Hepatic stellate cell (primary cell): ENCODE results near the gene PDZD4.
"Not testable (repeated sequence)": the region's sequence is repeated elsewhere in the genome, so short reads cannot be mapped to it uniquely, and the experiment has no call there.

ENCODE experiments used
- DNase-seq: peaks from one replicate; pipeline ENCODE4 v3.0.0; 2011; ENCODE audit warnings: low spot score

Gene PDZD4

DNA sequence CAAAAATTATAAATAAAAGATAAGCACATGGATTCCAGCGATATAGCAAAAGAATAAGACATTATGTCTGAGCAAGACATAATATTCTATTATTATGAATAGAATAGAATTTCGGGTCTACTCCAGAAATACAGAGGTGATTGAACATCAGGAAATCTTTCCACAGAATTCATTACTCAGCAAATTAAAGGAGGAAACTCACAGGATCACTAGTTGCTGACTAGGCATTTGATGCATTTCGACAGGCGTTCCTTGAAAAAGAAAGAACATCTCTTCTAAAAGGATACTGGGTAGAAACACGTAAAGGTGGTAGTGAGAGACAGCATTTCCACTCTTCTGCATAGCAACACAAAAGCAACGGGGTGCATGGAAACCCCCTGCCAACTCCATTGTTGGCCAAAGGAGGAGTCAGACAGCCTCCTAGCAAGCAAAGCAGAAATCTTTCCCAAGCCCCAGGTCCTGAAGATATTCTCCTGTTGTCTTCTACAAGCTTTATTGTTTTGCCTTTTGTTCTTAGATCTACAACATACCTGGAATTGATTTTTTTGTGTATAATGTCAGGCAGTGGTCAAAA, 14.3 kb upstream of the PDZD4 start:
- no peak for DNase-seq

DNA sequence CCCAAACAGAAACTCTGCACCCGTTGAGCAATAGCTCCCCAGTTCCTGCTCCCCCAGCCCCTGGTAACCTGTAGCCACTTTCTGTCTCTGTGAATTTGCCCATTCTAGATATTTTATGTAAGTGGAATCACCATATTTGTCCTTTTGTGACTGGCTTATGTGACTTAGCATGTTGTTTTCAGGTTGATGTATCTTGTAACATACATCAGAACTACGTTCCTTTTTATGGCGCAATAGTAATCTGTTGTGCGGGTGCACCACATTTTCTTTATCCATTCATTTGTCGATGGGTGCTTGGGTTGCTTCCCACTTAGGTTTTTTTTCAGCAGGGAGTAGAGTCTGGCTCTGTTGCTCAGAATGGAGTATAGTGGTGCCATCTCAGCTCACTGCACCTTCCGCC, 6.6 kb upstream of the PDZD4 start:
- DNase-seq, result no peak

DNA sequence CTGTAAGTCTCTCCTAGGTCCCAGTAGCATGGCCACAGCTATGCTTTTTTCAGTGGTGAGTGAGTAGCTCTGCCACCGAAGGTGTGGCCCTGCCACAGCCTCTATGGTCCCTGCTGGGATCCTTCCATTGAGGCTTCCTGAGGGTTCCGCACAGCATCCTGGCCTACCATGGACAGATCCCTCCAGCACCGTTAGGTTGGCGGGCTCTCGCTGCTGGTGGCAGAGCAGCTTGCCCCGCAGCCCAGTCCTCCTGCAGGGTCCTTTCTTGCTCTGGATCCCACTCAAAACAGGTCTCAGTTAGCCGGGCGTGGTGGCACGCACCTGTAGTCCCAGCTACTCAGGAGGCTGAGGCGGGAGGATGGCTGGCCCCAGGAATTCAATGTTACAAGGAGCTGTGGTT, 2.4 kb upstream of the PDZD4 start:
- no peak for DNase-seq

DNA sequence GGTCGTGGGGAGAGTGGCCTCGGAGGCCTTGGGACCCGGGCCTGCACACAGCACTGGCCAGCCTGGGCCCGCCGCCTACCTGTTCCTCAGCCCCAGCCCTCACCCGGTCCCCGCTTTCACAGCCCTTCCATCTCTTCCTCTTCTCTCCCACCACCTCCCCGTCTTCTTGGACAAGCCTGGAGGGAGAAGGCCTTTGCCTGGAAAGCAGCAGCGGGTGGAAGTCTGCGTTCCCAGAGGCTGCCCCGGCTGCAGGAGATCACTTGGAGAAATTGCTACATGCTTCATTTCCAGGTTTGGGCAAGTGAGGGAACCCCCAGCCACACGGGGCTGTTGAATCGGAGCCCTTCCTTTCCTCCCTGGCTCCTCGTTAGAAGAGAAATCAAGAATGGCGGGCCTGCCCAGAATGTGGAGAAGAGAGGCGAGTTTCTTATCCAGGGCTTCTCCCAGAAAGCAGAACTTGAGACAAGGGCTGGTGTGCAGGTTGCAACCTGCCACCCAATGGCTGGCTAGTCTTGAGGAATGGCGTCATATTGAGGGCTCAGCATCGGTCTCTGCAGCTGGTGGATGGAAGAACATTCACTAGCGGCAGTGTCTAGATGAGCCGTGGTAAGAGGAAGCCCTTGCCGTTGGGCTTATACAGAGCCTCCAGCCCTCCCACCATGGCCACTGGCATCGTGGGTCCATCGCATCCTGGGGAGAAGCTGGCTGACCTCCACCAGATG, 1.2 kb upstream of the PDZD4 start:
- no peak for DNase-seq

DNA sequence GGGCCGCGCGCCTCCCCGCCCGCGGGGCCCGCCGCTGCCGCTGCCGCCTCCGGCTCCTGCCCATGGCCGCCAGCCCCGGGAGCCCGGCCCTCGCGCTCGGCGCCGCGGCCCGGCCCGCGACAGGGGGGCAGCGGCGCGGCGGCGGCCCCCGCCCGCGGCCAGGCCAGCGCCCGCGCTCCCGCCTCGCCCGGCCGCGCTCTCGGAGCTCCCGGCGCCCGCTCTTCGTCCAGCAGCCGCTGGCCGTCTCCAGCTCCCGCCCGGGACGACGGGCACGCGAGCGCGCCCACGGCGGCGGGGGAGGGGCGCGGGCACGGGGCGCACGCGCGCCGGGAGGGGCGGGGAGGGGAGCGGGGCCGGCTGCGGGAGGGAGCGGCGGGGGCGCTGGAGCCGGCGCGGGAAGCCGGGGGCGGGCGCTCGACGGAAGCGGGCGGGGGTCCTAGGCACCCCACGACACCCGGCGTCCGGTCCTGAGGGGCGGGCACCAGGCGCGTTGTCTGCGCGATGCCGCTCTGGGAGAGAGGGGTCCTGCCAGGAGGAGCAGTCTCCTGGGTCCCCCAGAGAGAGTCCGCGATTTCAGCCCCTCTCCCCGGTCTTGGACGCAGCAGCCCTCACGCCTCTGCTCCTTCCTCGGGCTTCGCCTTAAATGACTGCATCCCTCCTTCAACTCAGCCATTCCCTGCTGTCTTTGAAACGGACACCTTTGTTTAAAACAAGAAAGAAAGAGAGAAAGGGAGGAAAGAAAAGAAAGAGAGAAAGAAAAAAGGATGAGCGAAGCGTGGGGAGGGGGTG, 490 bp upstream of the PDZD4 start:
- no peak for DNase-seq

DNA sequence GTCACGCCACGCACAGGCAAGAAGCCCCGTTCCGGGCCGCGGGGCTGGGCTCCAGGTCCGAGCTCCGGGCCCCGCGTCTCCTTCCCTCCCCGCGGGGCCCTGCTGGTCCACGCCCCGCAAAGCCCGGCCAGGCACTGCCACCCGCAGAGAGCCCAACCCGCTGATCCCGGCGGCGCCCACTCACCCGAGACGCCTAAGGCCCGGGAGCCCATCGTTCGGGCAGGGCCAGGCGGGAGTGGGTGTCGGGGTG, 870 bp downstream of the PDZD4 start:
- no peak for DNase-seq

DNA sequence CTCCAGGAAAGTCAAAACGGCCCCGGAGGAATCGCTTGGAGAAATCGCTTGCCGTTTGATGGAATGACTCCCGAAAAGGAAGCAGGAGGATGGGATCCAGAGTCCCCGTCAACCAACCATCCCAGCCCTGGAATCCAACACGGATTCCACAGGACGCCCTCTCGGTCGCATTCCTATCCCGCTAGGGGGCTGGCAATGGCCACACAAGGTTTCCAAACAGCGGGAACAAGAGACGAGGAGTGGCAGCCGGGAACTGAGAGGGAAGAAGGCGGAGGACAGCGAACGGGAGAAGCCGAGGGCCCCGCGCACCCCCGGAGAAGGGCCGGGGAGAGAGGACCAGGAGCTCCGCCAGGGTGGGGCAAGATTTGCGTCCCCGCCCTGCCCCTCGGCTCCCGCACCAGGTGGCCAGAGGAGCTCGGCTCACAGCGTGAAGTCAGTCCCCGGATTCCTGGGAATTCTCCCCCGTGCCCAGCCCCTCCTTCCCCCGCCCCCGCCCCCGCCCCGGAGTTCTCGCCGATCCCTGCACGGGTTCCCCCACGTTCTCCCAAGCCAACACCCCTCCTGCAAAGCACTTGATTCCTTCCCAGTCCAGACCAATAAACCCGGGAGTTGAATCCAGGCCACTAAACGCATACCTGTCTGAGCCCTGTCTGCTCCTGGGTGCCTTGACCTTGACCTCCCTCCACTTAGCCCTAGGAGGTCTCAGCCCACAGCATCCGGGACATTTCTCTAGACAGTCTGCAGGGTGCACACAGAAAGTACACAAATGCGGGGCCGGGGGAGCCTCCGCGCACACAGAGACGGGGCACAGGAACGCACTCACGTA, 1.4 kb downstream of the PDZD4 start:
- DNase-seq, result peak; percentile 49

DNA sequence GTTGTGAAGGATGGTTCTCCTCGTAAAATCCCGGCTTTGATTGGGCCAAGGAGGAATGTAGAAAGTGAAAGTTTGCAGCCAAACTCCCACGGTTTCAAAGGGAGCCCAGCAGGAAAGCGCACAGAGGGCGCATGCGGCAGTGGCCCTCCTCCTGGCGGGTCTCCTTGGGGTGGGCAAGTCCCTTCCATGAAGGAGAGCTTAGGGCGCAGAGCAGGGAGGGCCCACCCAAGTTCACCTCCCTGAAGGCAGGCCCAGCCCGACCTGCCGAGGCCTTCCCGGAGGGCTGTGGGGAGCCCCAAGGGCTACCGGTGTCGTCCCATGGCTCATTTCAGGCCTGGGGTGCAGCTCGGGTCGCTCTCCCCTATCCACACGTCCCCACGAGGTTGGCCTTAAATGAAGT, 2.0 kb downstream of the PDZD4 start:
- DNase-seq, result peak; percentile 60

DNA sequence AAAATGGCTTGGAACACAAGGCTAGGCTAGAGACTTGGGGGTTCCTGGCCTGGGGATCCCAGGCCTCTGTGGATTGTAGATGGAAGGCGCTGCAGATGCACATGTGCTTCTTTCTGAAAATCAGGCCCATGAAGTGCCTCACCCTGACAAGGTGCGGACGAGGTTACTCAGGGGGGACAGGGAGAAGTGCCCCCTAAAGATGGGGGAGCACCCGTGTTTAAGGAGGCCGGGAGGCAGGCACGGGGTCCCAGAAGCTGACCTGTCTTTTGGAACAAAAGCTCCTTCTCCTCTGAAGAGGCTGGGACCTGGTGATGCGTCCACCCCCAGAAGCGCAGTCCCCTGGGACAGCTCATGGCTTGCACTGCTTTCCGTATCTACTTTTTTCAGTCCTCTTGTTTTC, 2.4 kb downstream of the PDZD4 start:
- DNase-seq, result peak; percentile 11

DNA sequence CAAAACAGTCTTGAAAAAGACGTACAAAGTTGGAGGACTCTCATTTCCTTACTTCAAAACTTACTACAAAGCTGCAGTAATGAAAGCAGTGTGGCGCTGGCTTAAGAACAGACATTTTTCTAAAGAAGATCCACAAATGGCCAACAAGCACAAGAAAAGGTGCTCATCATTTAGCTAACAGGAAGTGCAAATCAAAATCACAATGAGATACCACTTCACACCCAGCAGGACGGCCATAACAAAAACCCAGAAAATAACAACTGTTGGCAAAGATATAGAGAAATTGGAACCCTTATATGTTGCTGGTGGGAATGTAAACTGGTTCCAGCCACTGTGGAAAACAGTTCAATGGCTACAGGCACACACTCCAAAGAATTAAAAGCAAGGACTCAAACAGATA, 3.3 kb downstream of the PDZD4 start:
- no peak for DNase-seq

DNA sequence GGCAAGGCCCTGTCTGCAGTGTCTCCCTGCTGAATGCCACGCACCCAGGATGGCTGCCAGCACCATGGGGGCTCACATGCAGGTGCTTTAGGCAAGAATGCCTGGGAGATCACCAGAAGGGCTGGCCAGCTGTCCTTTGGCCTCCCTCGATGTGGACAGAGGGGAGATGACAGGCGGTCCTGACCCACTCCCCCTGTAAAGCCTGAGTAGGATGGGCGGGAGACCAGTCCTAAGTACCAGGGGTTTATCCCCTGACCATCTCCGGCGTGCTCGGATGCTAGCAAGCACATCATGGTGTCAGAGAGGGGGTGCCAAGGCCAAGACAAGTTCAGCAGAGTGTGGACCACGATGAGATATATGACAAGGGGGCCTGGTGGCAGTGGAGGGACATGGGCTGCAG, 5.3 kb downstream of the PDZD4 start:
- no peak for DNase-seq

DNA sequence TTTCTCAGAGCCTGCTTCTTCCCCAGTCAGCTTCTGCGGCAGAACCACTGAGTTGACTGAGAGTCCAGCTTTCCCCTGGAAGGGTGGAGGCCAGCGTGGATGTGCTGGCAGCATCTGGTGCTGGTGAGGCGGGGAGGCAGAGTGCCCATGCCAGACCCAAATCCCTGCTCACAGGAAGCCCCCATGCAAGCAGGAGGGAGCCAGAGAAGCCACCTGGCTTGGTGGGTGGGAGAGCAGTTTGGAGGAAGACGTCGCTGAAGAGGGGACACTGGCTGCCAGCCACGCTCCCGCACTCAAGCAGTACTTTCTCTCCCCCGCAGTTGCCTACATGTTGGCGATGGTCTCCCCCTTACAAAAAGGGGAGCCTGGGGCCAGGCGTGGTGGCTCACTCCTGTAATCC, 6.0 kb downstream of the PDZD4 start:
- DNase-seq, result peak; percentile 2

DNA sequence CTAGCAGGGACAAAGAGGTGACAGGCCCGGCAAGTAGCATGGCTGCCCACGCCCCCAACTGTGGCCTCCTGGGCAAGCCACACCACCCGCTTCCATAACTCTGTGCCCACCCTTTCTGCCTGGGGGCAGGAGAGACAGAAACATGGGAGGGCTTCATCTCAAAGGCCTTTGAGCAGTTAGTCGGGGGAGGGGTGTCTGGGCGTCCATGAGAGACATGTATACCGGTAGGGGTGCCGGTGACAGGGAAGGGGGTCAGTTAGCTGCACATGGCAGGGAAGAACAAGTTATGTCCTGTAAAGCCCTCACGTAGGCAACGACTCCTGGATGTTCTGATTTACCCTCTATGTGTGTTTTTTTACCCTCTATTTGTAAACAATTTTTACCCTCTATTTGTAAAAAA, 9.3 kb downstream of the PDZD4 start:
- no peak for DNase-seq

DNA sequence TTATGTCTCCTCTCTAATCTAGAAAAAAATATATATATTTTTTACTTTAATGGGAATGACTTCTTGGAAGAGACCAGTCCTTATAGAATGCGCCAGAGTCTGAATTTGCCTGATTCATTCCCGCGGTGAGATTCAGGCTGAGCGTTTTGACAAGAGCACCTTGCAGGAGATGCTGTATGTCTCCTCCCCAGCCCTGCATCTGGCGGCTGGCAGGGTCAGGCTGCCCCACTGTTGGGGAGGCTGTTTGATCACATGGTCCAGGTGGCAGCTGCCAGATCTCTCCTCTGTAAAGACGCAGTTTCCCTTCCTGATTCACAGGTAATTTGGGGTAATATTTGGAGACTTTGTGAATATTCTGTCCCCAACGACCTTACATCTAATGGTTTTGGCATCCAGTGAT, 9.7 kb downstream of the PDZD4 start:
- DNase-seq, result no peak

DNA sequence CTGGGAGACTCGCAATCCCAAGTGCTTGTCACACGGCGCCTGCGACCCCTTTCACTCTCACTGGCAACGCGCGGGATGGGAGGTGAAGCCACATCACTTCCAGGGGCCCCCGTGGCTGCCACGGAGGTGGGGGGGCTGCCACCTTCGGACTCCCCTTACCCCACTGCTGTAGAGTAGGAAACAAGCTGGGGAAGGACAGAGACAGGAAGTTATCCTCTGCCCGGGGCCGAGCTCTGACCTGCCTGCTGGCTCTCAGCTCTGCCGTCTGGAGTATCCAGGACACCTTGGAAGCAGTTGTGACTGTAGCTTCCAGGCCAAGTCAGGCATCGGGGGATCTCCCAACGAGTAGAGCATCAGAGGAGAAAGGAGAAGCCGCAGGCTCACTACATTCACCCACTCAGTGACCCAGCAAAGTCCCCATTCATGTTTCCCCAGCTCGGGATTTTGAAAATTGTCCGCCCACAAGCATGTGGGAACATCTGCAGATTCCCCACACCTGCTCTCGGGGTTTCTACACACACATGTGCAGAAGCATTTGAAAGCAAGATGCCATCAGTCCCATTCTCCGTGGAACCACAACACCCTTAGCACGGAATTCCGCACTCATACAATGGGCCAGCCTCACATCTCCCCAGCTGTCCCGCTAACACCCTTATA, 10.8 kb downstream of the PDZD4 start:
- no peak for DNase-seq

DNA sequence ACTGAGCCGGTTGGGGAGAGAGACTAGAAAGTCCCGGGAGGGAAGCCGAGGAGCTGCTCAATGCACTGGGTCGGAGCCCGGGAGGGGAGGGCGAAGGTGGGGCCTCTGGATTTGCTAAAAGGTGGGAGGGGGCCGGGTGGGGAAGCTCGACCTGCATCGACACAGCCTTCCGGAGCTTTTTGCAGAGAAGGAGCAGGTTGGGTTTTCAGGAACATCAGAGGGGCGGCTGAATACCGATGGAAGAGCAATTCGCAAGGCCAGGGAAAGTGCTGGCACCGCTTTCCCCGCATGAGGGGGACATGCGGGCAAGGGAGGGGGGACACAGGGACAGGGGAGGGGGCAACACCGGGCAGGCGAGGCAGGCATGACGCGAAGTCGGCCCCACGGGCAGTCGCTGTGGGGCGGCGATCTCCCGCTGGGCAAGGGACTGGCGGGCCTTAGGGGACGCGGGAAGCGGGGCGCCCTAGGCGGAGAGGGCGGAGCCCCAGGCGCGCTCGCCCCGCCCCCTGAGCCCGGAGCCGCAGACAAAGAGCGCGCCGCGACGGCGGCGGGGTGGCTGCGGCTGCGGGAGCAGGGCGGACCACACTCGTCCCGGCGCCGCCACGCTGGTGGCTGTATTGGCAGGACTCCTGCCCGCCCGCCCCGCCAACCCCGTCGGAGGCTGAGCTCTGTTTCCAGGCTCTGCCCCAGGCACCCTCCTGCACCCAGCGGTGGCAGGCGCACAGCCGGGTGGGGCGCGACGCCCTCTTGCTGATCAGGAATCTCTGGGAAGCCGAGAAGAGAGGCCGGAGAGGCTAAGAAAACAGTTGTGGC, 11.6 kb downstream of the PDZD4 start:
- no peak for DNase-seq

DNA sequence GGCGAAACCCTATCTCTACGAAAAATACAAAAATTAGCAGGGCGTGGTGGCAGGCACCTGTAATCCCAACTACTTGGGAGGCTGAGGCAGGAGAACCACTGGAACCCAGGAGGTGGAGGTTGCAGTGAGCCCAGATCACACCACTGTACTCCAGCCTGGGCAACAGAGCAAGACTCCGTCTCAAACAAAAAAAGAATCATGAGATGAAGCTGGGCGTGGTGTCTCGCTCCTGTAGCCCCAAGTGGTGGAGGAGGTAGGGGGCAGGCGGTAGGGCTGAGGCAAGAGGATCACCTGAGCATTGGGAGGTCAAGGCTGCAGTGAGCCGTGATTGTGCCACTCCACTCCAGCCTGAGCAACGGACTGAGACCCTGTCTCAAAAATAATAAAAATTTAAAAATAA, 12.3 kb downstream of the PDZD4 start:
- DNase-seq, result not testable (repeated sequence)

DNA sequence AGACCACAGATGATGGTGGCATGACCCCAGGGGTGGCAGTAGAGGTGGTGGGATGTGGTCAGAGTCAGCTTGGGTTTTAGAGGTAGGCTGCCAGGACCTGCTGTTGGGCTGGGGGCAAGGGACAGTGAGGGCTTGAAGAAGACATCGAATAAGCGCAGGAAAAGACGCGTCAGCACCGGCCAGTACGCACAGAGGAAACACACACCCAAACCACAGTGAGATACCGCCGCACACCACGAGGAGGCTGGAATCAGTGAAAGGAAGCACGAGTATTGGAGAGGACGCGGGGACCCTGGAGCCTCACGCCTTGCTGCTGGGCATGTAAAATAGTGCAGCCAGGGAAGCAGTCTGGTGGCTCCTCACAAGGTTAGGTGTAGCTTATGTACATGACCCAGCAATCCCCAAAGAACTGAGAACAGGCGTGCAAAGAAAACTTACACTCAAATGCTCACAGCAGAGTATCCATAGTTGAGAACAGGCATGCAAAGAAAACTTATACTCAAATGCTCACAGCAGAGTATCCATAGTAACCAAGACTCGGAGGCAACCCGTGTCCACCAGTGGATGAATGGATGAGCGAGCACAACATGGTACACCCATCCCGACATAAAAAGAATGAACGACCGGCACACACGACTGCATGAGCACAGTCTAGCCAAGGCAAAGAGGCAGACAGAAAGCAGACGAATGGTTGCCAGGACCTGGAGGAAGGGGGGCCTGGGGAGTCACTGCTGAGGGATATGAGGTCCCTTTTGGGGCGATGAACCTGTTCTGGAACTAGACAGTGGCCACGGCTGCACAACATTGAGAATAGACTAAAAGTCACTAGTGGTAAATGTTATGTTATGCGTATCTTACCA, 13.3 kb downstream of the PDZD4 start:
- no peak for DNase-seq

DNA sequence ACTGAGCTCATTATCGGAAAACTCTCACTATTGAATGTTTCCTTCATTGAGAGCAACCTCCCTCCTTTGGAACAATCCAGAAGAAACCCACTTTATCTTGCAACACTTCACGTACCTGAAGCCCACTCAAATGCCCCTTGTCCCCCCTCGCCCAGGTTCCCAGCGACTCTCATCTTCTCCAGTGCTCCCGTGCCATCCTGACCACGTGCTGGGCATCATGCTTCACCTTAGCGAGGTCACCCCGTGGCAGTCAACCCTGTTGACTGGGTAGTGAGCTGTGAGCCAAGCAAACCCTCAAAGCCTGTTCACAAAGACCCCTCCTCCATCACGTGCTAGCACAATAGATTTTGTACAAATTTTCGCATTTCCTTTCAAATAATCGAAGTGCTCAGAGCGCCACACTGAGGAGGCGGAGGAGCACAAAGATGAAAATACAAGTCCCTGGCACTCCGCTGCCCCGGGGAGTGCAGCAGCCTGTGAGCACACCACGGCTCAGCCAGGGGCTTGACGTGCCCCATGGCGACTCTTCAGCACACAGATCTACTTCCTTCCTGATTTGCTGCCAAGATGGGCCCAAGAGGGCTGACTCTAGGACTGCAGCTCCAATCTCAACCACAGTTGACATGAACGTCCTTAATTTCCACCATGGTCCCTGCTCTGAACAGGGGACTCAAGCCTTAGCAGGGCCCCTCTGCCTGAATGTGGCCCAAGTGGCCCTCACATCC, 15.6 kb downstream of the PDZD4 start:
- no peak for DNase-seq

DNA sequence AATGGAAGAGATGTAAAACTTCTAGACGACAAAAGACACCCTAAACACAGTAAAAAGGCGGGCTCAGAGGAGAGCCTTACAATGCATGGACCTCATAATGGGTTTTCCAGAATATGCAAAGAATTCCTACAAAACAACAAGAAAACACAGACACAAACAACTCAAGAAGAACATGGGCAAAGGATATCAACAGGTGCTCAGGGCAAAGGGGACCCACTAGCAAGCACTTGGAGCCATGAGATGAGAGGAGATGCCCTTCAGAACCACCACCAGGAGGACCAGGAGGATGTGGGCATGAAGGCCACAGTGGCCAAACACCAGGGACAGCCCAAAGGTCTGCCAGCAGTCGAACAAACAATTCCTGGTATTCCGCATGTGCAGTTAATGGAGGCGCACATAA, 17.2 kb downstream of the PDZD4 start:
- DNase-seq, result no peak
